GM21576 (cell line): ENCODE measurements around the gene AHNAK2.

Experiments
- ATAC-seq: cut with Tn5 transposase; IDR thresholded peaks from one replicate; pipeline ENCODE4 v1.9.1; 2021; ENCODE audit warnings: mild to moderate bottlenecking, moderate library complexity; ENCODE audit not compliant: unreplicated experiment

The AHNAK2 gene

GRCh38 chr14:104941508-104942365, 36.4 kb downstream of the AHNAK2 start:
- no peak for ATAC-seq

DNA sequence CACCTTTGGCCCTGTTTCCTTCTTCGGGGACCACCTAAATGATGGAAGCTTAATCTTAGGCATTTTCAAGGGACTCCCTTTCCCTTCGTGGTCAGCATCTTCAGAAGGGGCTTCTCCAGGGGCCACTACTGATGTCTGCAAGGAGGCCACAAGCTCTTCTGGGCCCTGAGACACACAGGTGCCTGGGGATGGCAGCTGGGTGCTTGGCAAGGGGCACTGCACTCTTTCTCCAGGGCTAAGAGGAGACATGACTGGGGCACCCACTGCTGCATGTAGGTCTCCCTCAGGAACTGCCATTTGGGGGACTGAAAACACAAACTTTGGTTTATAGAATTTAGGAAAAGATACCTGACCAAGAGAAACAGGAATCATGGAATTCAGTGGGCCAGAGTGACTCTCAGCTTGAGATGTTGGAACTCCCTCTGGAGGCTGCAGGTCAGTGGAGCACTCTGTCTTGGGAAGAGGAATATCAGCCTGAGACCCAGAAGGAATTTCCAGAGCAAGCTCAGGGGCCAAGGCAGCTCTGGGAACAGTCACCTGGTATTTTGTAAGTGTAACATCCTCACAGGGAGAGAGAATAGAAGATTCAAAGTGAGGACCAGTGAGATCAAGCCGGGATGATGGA, 37.5 kb downstream of the AHNAK2 start:
- no peak for ATAC-seq

DNA sequence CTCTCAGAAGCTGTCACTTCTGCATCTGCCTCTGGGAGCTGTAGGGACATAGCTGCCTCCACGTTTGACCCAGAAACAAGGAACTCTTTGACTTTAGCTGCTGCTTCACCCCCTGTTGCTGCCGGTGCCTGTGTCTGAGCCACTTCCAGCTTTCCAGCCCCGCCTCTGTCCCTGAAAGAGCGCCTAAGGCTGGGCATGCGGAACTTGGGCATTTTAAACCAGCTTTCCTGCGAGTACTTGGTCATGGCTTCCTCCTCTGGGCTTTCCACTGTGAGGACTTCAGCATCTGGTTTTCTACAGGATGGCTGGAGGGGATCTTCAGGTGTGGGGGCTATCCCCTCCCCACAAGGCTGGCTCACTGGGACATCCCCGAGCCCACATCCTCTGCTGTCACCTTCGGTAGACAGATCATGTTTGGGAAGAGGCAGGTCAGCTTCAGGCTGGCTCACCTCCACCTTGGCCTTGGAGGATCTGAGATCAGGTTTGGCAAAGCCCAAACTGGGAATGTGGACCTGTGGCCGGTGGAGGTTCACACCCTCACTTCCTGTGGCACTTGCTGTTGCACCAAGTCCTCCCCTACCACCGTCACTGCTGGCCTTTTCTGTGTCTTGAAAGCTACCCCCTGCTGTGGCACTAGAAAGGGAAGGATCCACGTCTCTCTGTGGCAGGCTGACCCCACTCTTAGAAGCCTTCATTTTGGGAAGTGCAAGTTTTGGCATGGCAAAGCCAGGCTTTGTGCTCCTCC, 38.3 kb downstream of the AHNAK2 start:
- no peak for ATAC-seq

DNA sequence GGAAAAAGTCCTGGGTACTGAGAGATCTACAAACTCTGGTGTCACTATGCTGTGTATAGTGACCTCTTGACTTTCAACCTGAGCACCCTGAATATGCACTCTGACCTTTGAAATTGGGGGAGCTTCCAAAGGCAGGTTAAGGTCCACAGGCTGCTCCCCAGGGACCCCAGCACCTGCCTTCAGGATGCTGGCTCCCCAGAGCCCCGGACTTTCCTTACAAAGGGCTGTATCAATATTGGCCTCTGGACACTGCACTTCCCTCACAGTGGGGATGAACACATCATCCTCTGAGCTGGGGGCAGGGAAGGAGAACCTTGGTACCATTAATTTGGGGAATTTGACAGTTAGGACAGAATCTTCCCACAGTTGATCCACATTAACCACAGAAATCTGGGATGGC, 39.2 kb downstream of the AHNAK2 start:
- ATAC-seq: no peak

DNA sequence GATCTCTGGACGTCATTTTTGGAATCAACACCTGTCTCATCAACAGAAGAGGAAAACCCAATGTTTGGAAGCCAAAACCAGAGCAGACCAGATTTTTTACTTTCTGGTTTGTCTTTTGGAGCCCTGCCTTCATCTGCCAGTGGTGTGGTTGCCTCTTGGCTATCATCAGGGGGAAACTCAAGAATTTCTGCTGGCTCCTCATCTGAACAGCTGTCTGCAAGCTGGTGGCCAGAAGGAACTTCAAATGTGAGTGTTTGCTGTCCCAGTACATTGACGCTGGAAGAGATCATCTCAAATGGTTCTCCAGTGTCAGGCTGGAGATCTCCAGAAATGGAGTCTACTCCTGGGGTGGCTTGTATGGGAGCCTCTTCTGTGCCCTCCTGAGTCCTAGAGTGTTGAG, 39.7 kb downstream of the AHNAK2 start:
- no peak for ATAC-seq

DNA sequence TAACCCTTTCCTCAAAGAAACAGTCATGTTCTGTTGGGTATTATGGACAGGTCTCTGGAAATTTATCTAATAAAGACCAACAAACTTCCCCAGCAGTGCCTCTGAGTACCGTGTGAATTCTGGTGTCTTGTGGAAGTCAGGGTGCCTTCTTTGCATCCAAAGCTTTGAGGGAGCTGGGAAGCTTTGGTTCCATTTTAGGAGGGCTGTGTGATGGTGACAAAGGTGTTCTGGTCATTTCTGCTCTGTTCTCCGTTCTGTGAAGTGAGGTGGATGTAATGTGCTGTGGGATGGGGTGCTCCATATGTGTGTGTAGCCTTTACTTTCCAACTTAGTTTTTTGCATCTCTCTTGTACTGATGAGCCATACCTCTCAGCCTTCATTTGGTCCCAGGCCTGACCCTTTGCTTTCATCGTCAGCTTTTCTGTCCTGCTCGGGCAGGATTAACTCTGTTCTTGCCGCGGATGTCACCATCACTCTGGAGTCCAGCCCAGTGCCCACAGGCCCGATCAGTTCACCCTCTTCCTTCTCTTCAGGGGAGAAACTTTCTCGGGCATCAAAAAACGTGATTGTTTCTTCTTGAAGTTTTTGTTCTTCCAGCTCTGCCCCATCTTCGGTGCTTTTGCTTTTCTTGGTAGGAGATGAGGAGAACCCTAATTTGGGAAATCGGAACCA, 40.3 kb downstream of the AHNAK2 start:
- ATAC-seq: no peak

DNA sequence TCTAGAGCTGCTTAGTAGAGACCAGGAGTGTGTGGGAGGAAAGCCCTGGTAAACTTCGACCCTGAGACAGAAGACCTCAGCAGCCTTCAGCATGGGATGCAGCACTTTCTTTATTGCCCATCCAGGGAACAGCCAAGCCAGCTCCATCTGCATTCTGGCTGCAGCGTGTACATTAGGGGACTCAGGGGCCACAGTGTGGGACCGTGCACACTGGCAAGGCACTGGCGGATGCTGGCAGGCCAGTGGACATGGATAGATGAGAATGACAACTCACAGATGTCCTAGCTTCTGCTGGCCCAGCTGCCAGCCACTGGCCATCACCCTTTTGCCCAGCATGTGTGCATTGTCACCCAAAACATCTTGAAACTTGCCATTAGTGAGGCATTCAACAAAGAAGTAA, 41.0 kb downstream of the AHNAK2 start:
- no peak for ATAC-seq

- no peak for ATAC-seq
These were observed 41.6 kb downstream of the AHNAK2 start for GRCh38 chr14:104936361-104937155.

GRCh38 chr14:104935955-104936354, 42.2 kb downstream of the AHNAK2 start:
- no peak for ATAC-seq

DNA sequence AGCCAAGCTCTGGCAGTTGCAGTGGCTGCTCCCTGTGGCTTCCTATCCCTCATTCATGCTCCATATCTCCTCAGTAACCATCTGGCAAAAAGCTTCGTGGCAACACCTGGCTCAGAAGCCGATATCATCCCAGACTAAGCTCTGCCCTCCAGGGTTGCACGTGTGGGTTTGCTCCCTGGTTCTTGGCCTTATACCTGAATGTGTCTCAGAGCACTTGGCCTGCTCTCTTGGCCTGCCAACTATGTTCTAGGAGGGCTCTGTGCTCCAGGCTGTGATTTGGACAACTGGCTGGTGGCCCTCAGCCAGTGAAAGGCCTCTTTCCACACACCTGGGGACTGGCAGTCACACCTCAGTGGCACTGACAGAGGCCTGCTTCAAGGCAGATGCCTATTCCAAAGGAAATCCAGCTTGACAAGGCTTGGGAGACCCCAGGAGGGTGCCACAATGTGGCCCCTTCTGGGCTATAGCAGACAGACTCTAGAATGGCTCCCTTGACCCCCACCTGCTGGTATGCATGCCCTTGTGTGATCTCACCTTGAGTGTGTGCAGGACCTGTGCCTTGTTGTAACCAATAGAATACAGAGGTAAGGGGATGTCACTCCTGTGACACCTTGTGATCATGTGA, 43.0 kb downstream of the AHNAK2 start:
- no peak for ATAC-seq

DNA sequence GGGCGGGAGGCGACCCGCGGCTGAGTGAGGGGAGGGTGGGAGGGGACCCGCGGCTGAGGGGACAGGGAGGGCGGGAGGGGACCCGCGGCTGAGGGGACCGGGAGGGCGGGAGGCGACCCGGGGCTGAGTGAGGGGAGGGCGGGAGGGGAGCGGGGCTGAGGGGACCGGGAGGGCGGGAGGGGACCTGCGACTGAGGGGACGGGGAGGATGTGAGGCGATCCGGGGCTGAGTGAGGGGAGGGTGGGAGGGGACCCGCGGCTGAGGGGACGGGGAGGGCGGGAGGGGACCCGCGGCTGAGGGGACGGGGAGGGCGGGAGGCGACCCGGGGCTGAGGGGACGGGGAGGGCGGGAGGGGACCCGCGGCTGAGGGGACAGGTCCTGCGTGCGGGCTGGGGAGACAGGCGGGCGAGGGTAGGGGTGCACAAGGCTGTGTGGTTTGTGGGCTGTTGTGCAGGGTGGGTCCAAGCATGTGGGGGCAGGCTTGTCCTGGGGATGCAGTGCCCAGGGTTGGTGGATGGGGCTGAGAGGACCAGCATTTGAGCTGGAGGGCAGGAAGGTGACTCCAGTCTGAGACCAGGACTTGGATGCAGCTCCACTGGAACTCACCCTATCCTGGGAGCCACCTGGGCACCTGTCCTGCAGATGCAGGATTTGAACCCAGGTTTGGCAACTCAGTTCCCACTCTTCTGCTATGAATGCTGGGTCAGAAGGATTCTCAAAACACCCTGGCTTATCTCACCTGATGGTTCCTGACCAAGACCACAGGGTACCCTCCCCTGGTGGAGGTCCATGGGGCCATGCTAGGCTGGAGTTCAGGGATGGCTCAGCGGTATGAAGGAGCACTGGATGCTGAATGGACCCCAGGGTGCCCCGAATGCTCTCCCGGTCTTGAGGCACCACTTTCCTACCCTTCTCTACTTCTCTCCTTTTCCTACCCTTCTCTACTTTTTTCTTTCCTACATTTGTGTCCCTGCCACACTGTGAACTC, 44.1 kb downstream of the AHNAK2 start:
- no peak for ATAC-seq

DNA sequence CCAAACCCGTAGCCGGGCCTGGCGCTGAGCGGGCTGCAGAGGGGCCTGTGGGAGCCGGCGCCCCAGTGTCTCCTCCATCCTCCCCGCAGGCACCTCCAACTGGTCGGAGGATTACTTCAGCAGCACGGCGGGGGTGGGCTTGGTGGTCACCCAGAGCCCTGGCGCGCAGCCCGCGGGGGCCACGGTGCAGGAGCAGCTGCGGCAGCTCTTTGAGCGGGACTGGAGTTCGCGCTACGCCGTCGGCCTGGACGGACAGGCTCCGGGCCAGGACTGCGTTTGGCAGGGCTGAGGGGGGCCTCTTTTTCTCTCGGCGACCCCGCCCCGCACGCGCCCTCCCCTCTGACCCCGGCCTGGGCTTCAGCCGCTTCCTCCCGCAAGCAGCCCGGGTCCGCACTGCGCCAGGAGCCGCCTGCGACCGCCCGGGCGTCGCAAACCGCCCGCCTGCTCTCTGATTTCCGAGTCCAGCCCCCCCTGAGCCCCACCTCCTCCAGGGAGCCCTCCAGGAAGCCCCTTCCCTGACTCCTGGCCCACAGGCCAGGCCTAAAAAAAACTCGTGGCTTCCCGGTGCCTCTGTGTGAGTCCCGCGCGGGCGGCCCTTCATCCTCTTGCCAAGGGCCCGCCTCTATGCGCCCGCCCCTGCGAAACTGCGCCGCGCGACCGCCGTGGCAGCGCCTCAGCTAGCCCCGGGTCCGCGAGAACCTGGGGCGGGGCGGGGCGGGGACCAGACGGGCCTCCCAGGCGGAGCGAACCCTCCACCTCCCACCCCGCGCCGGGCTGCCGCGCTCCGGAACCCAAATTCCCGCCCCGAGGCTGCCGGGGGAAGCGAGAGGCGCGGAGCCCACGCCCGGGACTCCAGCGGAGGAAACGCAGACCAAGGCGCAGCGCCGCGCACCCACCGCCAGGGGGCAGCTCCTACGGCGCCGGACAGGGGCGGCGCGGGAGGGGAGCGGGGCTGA, 45.2 kb downstream of the AHNAK2 start:
- no peak for ATAC-seq

DNA sequence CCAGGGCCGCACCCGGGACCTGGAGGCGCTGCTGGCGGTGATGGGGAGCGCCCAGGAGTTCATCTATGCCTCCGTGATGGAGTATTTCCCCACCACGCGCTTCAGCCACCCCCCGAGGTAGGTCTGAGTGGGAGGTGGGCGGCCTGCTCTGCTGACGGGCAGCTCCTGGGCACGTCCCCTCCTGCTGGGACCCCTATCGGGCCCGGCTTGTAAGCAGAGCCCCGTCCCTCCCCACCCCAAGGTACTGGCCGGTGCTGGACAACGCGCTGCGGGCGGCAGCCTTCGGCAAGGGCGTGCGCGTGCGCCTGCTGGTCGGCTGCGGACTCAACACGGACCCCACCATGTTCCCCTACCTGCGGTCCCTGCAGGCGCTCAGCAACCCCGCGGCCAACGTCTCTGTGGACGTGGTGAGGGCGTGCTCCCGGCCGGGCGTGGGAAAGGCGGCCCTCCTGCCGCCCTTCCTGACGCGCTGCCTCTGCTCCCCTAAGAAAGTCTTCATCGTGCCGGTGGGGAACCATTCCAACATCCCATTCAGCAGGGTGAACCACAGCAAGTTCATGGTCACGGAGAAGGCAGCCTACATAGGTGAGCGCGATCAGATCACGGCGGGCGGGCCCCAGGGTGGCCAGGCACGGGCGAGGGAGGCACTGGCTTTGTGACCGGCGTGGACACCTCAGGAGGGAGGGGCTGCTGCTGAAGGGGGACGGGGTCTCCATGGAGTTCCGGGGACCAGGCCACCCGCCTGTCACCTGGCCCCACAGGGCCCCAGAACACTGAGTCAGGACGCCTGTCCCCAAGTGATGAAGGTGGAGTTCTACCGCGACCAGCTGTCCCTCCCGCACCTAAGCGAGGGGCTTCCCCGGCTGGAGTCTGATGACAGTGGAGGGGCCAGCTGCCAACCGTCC, 46.2 kb downstream of the AHNAK2 start:
- no peak for ATAC-seq

DNA sequence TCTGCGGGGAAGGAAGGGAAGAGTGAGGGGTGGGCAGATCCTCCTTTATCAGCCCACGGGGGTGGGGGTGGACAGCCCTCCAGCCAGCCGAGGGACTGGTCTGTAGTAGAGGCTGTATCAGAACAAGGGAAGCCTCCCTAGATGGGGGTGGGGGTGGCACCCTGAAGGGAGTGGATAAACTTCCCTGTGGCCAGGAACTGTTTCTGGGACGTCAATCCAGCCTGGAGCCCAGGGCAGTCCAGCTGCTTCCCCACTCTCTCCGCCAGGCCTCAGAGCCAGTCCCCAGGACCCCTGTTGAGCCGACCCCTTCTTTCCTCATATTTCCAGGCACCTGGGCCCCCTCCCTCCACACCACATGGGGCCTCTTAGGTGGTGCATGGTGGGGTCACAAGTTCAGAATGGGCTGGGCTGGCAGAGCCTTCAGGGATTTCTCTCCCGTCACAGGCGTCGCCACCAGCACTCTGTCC, 46.8 kb downstream of the AHNAK2 start:
- no peak for ATAC-seq

DNA sequence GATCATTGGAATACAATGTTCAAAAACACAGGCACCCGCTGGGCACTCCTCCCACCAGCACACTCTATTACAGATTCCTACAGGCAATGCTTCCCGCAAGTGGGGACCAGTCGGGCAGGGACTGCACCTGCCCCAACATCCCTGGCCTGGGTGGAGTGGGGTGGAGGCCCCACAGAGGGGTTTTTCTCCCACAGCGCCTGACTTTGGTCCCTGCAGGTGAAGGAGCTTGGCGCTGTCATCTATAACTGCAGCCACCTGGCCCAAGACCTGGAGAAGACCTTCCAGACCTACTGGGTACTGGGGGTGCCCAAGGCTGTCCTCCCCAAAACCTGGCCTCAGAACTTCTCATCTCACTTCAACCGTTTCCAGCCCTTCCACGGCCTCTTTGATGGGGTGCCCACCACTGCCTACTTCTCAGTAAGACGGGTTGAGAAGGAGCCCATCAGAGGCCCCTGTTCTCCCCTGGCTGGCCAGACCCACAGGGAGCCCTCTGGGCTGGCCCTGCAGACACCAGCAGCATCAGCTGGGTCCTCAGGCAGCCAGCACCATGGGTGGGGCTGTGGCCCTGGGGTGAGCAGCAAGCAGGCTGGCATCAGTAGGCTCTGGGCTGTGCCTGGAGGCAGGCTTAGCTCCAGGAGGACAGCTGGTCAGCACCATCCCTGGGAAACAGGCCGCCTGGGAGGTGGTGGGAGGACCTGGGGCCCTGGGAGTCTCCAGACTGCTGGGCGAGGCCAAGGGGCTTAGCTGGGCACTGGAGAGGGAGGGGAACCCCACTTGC, 47.5 kb downstream of the AHNAK2 start:
- no peak for ATAC-seq
